GM19351 (cell line): Measurements from ENCODE around the gene TTC33.
A peak's percentile ranks its signal among the peaks of the same experiment; 100 is the strongest.

Experiments used
- ATAC-seq: cut with Tn5 transposase; IDR thresholded peaks from one replicate; pipeline ENCODE4 v1.9.1; 2021; ENCODE audit warnings: mild to moderate bottlenecking, moderate library complexity; ENCODE audit not compliant: unreplicated experiment

TTC33 gene

DNA sequence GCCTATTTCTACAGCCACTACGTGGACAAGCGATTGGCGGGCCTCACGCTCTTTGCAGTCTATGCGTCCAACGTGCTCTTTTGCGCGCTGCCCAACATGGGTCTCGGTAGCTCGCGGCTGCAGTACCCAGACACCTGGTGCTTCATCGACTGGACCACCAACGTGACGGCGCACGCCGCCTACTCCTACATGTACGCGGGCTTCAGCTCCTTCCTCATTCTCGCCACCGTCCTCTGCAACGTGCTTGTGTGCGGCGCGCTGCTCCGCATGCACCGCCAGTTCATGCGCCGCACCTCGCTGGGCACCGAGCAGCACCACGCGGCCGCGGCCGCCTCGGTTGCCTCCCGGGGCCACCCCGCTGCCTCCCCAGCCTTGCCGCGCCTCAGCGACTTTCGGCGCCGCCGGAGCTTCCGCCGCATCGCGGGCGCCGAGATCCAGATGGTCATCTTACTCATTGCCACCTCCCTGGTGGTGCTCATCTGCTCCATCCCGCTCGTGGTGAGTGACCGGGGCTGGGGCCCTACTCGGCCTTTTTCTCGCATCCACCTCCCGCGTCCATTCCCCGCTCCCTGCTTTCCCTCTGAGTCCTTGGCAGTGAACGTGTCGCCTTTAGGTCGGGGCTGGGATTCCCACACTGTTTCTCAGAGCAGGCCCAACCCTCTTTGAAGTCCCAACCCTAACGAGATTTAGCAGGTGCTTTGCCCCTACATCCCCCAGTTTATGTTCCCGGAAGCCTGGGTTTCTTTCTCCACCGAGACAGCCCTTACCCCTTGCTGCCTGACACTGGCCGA, 74.2 kb downstream of the TTC33 start:
- ATAC-seq: peak; percentile 21

DNA sequence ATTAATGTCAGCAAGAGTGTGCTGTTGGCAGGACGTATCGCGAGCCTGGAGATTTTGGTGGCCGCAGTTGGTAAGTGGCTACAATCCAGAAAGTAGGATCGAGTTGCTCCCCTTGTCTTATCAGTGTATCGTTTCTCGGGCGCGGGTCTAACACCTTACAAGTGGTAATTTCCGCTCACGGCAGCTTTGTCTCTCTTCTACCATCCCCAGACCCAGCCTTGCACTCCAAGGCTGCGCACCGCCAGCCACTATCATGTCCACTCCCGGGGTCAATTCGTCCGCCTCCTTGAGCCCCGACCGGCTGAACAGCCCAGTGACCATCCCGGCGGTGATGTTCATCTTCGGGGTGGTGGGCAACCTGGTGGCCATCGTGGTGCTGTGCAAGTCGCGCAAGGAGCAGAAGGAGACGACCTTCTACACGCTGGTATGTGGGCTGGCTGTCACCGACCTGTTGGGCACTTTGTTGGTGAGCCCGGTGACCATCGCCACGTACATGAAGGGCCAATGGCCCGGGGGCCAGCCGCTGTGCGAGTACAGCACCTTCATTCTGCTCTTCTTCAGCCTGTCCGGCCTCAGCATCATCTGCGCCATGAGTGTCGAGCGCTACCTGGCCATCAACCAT, 74.9 kb downstream of the TTC33 start:
- peak; percentile 1 for ATAC-seq

DNA sequence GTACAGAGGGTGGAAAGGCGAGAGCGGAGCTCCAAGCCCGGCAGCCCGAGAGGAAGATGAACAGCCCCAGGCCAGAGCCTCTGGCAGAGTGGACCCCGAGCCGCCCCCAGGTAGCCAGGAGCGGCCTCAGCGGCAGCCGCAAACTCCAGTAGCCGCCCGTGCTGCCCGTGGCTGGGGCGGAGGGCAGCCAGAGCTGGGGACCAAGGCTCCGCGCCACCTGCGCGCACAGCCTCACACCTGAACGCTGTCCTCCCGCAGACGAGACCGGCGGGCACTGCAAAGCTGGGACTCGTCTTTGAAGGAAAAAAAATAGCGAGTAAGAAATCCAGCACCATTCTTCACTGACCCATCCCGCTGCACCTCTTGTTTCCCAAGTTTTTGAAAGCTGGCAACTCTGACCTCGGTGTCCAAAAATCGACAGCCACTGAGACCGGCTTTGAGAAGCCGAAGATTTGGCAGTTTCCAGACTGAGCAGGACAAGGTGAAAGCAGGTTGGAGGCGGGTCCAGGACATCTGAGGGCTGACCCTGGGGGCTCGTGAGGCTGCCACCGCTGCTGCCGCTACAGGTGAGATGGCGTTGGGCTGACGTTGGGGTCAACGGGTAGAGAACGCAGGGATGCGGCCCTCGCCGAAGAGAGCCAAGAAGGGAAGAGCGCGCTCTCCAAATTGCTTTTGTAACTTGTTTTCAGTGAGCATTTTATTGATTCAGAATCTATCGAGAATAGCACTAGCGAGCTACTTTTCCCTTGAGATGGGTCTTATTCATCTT, 75.7 kb downstream of the TTC33 start, which contains the start of gene PTGER4:
Gene PTGER4, plus strand, starts transcription at position 3 of the 769 bp plus-strand sequence. CDS start 1,079 bp downstream, outside the sequence.
- peak; percentile 26 for ATAC-seq

DNA sequence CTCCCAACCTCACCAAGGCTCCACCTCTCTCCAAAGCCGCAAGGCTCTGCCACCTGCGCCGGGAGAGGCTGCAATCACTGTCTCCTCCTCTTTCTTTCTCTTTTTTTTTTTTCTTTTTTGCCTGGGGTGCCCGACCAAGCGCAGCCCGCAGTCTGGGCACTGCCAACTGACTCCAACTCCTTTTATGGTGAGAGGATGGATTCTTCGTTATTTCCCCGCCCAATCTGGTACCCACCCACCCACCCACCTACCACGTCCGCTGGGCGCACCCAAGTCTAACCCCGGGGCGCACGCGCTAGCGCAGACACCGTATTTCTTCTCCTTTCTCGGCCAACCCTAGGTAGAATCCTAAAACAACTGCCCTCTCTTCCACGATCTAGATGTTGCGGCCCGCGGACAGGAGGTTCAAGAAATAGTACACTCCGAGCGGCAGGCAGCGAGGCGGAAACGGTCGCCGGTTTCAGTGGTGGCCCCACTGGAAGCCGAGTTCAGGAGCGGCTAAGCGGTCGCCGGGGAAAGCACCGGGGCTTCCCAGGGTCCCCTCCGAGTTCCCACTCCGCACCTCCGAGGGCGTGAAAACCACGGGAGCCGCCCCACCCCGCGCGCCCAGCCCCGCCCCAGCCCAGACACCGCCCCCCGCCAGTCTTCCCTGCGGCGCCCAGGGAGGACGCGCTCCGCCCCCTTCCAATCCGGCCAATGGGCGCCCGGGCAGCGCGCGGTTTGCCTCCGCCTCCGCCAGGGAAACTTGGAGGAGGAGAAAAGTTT, 76.4 kb downstream of the TTC33 start:
- ATAC-seq: peak; percentile 57

DNA sequence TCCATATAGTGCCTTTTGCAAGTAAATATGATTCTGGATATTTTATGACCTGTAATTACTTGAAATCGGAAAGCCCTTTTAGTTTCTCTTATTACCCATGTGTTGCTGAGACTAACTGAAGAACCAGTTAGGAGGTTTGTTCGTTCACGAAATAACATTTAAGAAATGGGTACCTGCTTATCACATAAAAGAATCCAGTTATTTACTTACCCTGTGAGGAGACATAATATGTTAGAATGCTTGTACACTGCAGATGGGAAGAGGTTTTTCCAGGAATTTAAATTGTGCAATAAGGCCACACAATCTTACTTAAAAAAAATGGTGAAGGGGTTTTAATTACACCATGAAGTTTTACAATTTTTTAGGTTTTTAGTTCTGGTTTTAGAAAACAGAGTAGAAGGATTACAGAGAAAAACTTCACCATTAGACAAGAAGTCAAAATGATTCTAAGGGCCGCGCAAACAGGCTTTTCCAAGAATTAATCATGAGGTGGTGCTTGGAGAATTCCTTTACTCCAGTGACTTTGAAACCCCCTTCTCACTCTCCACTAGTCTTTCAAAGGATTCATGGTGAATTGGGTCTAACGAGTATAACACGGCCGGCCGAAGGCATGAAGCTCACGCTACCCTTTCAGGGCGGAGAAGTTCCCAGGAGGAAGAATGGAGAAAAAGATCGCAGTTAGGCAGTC, 77.2 kb downstream of the TTC33 start:
- ATAC-seq: no peak

DNA sequence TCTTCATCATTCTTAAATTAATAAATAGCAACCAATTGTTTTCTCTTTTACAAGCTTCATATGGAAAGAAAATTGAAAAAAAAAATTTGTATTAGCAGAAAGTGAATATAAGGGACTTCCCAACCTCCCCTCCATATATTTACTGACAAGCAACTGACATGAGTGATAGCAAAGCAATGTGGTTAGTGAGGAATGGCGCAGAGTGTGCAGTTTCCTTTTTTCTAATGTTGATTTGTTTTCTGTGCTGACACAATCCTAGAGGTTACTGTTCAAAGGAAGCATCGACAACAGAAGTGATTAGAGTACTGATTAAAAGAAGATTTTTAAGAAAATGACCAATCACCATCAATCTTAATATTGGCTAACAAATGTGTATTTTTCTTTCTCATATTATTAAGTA, 77.7 kb downstream of the TTC33 start:
- ATAC-seq: no peak

DNA sequence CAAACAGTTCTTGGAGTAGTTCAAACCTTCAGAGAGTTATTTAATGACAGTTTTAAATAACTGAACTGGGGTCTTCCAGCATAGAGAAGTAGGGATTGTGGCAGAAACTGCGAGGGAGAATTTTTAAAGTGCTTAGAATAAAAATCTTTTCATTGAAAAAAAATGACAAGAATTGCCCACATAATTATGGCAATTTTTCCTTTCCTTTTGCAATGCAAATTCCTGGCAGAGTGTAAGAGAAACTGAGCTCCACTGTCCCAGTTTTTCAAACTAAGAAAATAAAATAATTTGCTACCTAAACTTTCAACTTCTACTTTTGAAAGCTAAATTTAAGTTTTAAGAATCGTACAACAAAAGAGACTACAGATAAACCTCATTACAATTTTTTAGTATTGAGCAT, 78.3 kb downstream of the TTC33 start:
- no peak for ATAC-seq

DNA sequence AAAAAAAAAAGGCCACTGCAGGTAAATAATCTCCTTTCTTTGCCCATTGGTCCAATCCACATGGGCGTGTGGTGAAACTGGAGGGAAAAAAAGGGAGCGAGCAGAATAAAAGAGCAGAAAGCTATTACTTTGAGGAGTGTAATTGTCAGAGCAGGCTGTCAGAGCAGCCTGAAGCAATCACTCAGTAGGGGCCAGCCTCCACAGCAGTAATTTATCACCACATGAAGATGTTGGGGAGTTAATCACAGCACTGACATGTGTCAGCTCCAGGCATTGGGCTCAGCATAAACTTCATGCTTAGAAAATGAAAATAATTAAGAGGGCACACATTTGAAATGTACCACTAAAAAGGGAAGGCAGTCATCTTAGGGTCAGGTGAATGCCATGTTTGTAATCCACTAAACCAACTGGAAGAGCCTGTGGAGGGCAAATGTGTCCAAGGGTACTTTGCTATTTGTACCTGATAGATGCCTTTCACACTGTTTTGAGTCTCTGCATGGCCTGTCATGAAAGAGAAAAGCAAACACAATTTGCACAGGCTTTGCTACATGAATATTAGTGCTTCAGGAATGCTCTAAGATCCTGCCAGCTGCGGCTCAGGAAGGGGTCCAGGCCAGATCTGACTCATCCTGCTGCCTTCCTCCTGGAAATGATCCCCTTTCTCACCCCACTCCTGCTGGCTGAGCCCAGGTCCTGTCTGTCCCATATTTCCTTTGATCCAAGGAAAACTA, 79.0 kb downstream of the TTC33 start:
- ATAC-seq: no peak

DNA sequence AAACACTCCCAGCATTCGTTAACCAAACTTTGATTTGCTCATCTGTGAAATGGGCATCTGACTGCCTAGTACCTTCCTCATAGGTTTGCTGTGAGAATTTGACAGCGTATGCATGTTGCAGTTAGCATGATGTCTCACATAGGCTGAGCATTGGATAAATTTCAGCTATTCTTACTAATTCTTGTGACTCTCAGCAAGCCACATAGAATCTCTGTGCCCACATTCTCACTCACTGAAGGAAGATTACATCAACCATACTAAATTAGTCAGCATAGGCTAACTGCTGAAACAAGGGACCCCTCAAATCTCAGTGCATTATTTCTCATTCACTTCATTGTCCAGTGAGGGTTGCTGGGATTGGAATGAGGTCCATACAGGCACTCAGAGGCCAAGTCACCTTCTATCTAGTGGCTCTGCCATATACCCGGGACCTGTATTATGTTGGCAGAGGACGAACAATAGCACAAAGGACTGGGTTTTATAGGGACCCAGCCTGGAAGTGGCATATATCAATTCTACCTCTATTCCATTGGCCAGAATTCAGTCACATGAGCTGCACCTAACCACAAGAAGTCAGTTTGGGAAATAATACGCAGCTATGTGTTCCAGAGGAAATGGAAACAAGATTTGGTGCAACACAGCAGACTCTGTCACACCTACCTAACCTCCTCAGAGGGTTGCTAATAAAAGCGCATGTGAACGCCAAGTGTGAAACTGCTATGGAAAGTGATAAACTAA, 80.2 kb downstream of the TTC33 start:
- ATAC-seq: peak; percentile 15

DNA sequence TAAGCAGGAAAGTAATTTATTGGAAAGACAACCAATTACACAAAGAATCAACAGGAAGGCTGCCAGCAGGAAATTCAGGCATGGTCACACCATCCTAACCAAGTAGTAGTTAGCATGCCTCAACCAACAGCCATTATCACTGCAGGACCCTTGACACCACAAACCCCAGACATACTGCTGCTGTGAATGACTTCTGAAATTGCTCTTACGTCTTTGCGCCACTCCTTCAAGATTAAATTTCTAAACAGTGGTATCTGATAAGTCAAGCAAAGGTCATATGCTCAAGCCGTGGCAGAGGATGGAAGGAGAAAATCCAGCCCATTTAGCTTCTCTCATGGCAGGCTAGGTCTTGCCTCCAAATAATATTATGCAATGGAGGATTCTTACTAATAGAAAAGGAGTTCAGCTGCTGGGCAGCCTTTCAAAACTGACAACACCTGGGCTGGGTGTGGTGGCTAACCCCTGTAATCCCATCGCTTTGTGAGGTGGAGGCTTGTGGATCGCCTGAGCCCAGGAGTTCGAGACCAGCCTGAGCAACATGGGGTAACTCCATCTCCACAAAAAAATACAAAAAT, 81.0 kb downstream of the TTC33 start:
- no peak for ATAC-seq

DNA sequence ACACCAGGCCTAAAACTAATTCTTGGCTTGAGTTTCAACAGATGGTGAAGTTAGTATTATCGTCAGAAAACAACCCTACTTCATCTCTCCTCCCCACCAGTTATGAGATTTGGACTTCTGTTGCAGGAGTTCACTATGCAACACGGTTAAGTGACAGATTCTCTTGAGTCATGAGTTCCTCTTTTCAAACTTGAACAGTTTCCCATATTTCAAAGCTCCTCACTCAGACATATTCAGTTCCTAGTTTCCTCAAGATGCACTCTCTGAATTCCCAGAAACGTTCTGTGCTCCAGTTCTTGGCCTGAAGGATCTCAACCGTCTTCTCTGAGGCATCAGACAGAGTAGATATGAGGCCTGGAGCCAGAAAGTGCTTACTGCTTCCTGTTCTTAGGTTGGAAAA, 83.3 kb downstream of the TTC33 start:
- ATAC-seq: no peak

DNA sequence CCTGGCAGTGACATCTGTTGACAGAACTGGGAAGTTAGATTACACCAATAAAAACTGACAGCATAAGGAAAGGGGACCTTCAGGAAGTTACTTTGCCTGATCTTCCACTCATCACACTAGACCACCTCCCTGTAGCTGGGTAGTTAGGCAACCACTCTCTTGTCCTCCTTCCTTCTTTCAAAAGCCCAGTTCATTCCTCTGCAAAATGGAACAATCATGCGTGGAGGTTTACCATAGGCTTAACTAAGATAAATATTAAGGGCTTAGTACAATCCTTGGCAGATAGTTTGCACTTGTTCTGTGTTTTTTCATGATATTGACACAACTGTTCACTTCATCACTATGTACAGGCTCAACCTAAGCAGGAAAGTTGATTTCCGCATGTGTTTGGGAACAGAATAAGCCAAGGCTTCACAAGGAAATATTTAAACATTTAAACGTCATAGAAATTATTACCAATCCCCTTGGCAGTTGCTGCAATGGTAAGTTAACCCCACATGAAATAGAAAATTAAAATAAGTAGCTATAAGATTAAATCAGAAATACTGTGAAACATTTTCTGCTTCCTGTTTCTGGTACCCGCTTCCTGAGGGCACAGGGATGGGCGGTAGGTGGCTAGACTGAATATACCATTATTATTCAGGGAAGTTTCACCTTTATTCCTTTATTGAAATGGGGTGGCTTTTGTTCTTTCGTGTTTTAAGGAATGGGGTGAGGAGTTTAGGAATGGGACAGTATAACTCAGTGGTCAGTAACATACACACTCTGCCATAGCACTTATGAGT, 86.0 kb downstream of the TTC33 start:
- ATAC-seq: no peak

DNA sequence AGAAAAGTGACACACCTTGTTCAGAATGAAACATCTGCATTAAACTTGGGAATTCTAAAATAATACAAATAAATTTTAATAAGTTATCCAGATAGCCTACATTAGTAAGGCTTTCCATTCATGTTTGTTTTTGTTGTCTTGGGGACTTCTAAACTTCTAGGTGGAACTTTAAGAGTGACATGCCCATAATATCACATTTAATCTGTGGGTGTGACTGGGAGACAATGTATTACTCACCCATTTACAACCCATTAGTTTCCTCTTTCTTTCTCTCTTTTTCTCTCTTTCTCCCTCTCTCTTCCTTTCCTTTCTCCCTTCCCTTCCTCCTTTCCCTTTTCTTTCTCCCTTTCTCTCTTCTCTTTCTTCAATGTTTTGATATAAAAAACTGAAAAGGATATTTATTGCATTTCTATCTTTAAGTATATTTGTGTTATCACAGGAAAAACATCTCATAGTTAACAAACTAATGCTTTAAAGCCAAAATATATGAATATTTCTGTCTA, 88.5 kb downstream of the TTC33 start:
- ATAC-seq: no peak

DNA sequence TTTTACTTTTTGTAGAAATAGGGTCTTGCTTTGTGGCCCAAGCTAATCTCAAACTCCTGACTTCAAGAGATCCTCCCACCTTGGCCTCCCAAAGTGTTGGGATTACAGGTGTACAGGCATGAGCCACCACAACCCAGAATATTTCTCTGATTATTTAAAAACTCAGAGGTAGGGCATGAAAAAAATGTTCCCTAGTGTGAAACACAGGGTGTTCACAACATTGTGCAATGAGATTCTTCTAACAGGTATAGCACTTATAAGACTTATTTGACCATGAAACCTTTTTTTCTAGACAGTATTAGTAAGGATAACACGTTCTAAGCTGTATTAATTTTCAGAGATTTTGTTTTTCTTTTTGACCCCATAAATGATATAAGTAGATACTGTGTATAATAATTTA, 89.1 kb downstream of the TTC33 start:
- ATAC-seq: no peak

DNA sequence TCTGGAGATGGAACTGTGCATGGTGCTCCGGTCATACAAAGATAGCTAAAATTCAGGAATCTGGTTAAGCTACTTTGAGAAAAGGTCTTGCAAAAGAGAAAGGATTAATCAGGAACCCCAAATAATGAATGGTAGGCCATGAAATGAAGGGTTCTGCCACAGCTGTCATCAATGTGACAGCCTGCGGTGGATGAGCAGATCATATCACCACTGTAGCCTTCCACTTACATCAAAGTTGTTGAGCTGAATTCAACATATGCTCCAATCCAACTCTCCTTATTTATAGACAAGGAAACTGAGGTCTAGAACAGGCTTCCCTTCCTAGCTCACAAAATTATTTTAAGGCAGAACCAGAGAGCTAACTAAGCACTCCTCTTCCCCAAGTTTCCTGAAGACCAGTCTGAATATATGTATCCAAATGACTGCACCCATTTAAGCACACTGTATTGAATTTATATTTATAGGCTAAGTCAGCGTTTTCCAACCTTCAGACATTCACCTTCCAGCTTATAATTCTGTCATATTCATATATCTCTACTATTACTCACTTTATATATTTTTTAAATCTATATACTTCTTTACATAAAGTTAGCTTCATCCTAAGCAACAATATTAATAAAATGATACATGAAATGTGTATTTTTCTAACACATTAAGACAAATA, 90.0 kb downstream of the TTC33 start:
- ATAC-seq: no peak

DNA sequence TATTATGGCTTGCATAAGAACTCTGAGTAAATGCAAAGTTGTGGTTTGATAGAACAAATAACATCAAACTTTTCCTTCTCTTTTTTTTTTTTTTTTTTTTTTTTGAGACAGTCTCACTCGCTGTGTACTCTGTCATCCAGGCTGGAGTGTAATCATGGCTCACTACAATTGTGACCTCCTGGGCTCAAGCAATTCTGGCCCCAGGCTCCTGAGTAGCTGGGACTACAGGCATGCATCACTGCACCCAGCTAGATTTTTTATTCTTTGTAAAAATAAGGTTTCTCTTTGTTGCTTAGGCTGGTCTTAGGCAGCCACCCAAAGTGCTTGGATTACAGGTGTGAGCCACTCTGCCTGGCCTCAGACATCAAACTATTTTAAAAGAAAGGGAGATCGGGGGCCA, 95.0 kb downstream of the TTC33 start:
- ATAC-seq: no peak

DNA sequence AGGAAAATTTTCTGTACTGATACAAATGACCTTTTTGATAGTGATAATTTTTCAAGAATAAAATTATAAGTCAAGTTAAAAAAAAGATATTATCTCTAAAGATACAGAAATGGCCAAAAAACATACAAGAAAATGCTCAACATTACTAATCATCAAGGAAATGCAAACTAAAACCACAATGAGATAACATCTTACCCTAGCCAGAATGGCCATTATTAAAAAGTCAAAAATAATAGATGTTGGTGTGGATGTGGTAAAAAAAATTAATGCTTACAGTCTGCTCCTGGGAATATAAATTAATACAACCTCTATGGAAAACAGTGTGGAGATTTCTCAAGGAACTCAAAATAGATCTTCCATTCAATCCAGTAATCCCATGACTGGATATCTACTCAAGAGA, 99.0 kb downstream of the TTC33 start:
- ATAC-seq: no peak
